OCI-LY1 (cell line): ENCODE measurements around the gene RANBP10.

ENCODE experiments used
- CTCF ChIP-seq: fragments of 200-600 bp; sonication (generic), shearing (Covaris generic); IDR thresholded peaks from 2 replicates; pipeline ENCODE4 v1.5.1; 2017; ENCODE audit warnings: mild to moderate bottlenecking, antibody characterized with exemption, low read length, moderate library complexity, mixed read lengths
- EZH2 ChIP-seq: fragments of 200-600 bp; sonication (generic), shearing (Covaris generic); IDR thresholded peaks from 2 replicates; pipeline ENCODE4 v1.8.0; 2017; ENCODE audit warnings: borderline replicate concordance, mixed run types, mild to moderate bottlenecking, antibody characterized with exemption, low read length, moderate library complexity, mixed read lengths

GRCh38 chr16:67847064-67847861 is 40.9 kb upstream of the RANBP10 start, which contains the start of gene CENPT:
- no peak for TF ChIP-seq CTCF
- TF ChIP-seq EZH2 = no peak
